Stomach (tissue), 9 donors: ENCODE results near the gene TSPAN8. TPM values are rescaled to one million over a fixed set of nuclear protein-coding genes. Genes with fewer than 3 reads are reported as not detected.
A peak's percentile ranks its signal among the peaks of the same experiment; 100 is the strongest.

Experiments used
- DNase-seq, 2 donors: peaks; one replicate each; pipeline versions ENCODE4 v3.0.0 to v3.0.0-alpha.2; 2013 to 2019
- H3K27ac ChIP-seq, 5 donors: fragments of 200-600 bp in 4 of 5; sonication (generic) in 4 of 5; one replicate each; pipeline ENCODE4 v1.5.1; 2013 to 2019; ENCODE audit warnings: mild to moderate bottlenecking in 1 of 5, moderate library complexity in 1 of 5
- H3K27me3 ChIP-seq, 3 donors: fragments of 200-600 bp; sonication (generic); one replicate each; pipeline ENCODE4 v1.5.1; 2017 to 2019; ENCODE audit warnings: mixed run types in 1 of 3
- H3K36me3 ChIP-seq, 4 donors: fragments of 200-600 bp; sonication (generic); 1 replicate in 3 of 4; 2 replicates in 1 of 4; pipeline ENCODE4 v1.5.1; 2016 to 2019
- H3K4me1 ChIP-seq, 4 donors: fragments of 200-600 bp; sonication (generic); one replicate each; pipeline ENCODE4 v1.5.1; 2016 to 2019
- H3K4me3 ChIP-seq, 4 donors: fragments of 200-600 bp; sonication (generic) in 3 of 4; one replicate each; pipeline ENCODE4 v1.5.1; 2016 to 2019; ENCODE audit warnings: mild to moderate bottlenecking in 1 of 4
- H3K9me3 ChIP-seq, 4 donors: fragments of 200-600 bp; sonication (generic); one replicate each; pipeline ENCODE4 v1.5.1; 2016 to 2019
- CTCF ChIP-seq, 7 experiments: fragments of 450-650 bp in 4 of 7; fragments of 200-600 bp in 3 of 7; sonication (generic) in 3 of 7; IDR thresholded peaks; one replicate each; pipeline ENCODE4 v1.5.1; 2016 to 2019; ENCODE audit warnings: antibody characterized with exemption in 7 of 7, control low read depth in 2 of 7, mild to moderate bottlenecking in 1 of 7
- EP300 ChIP-seq: sonication (generic); formaldehyde crosslinking; IDR thresholded peaks from one replicate; pipeline ENCODE4 v1.6.1; 2017; ENCODE audit warnings: antibody characterized with exemption
- POLR2A ChIP-seq, 4 donors: fragments of 450-650 bp; IDR thresholded peaks; one replicate each; pipeline ENCODE4 v1.6.1; 2016; ENCODE audit warnings: antibody characterized with exemption in 4 of 4, control low read depth in 2 of 4, mild to moderate bottlenecking in 1 of 4, moderate library complexity in 1 of 4
- POLR2AphosphoS5 ChIP-seq, 3 donors: sonication (generic); formaldehyde crosslinking; IDR thresholded peaks; one replicate each; pipeline ENCODE4 v1.6.1; 2016; ENCODE audit warnings: antibody characterized with exemption in 3 of 3
- WGBS, 5 donors: extraction: QIAGEN DNeasy Blood & Tissue Kit in 3 of 5; methylation state at CpG; one replicate each; pipeline versions ENCODE4 v1.1.5 to v1.1.7; 2013 to 2018; 5-methylcytosine and 5-hydroxymethylcytosine counted together
- intact Hi-C: fragments of 100-400 bp; cut with DNase I; formaldehyde crosslinking; loops from one replicate; pipeline ENCODE4 v1.15.1; 2023; ENCODE audit warnings: low total_unique reads
- polyA plus RNA-seq, 3 donors: library from polyadenylated mRNA; stranded (reverse); fragments of 200-250 nt; gene quantifications; one replicate each; pipeline ENCODE4 v1.2.3, GENCODE V29; 2013
- total RNA-seq, 5 donors: library from RNA; depleted of rRNA; stranded (reverse); fragments of >200 nt; gene quantifications; one replicate each; pipeline versions ENCODE4 v1.1.0 to v1.2.3, GENCODE V29; 2014 to 2016
- donor health status: healthy with polysubstance abuse.
- donor health status: Bipolar disorder and iron deficiency.
- donor health status: healthy.

TSPAN8 gene
- total and polyA plus RNA-seq, 8 donors: 15.8 to 532 (median 127) TPM

GRCh38 chr12:71164568-71165197 is 6.9 kb upstream of the TSPAN8 start:
- DNase-seq: peak in 1 of 2 donors; percentile 60
- H3K27me3 ChIP-seq: no peaks in the 10 kb centered on the region
- intact Hi-C loops: no loop called here
- H3K36me3 ChIP-seq: no peaks in the 10 kb centered on the region
- WGBS, 5 donors: 52 to 73% (median 61%) methylated on average over 5 of the region's 5 CpGs
- peaks cover 34 to 69% (median 43%) of the 10 kb centered on the region in 4 donors for H3K4me1 ChIP-seq
- H3K4me3 ChIP-seq: no peak overlapping the region
- peak overlapping the region; percentile 54 to 90 (median 82) for H3K27ac ChIP-seq
- H3K9me3 ChIP-seq: peaks cover 0 to 8% (median 0%) of the 10 kb centered on the region in 4 donors
- TF ChIP-seq POLR2AphosphoS5 (IDR thresholded peaks at IDR 0.05): no peak
- no peak for TF ChIP-seq CTCF (IDR thresholded peaks at IDR 0.05)
- TF ChIP-seq EP300: no peak
- TF ChIP-seq POLR2A (IDR thresholded peaks at IDR 0.05): no peak

GRCh38 chr12:71164166-71164565 is 6.4 kb upstream of the TSPAN8 start:
- H3K27ac ChIP-seq: peak overlapping the region; percentile 54 to 87 (median 76)

GRCh38 chr12:71162832-71163763 is 5.3 kb upstream of the TSPAN8 start:
- TF ChIP-seq POLR2AphosphoS5 (IDR thresholded peaks at IDR 0.05): peak in 1 of 3 donors; percentile 55
- no peak for TF ChIP-seq EP300
- TF ChIP-seq CTCF (IDR thresholded peaks at IDR 0.05): no peak
- 29 to 46% (median 35%) methylated on average over 8 of the region's 8 CpGs for WGBS, 5 donors
- H3K27me3 ChIP-seq: no peaks in the 10 kb centered on the region
- H3K4me1 ChIP-seq: peaks cover 42 to 76% (median 52%) of the 10 kb centered on the region in 4 donors
- DNase-seq: peak; percentile 60 to 76
- peak overlapping the region; percentile 54 to 92 (median 82) for H3K27ac ChIP-seq
- H3K9me3 ChIP-seq: peaks cover 0 to 6% (median 0%) of the 10 kb centered on the region in 4 donors
- no peaks in the 10 kb centered on the region for H3K36me3 ChIP-seq
- intact Hi-C loops: no loop called here
- H3K4me3 ChIP-seq: peak overlapping the region in 1 of 4 donors; percentile 7

More at GRCh38 chr12:71164166-71164565, 6.4 kb upstream of the TSPAN8 start:
- 25 to 39% (median 30%) methylated on average over 5 of the region's 5 CpGs for WGBS, 5 donors
- Histone ChIP-seq H3K36me3 (no peaks in the 10 kb centered on the region), H3K9me3 (peaks cover 0 to 8% (median 0%) of the 10 kb centered on the region in 4 donors), H3K27me3 (no peaks in the 10 kb centered on the region), H3K4me1 (peaks cover 39 to 69% (median 47%) of the 10 kb centered on the region in 4 donors), H3K4me3 (no peak overlapping the region)
- no peak for DNase-seq
- TF ChIP-seq POLR2AphosphoS5 (IDR thresholded peaks at IDR 0.05) (no peak), EP300 (no peak), POLR2A (IDR thresholded peaks at IDR 0.05) (no peak), CTCF (IDR thresholded peaks at IDR 0.05) (no peak)
- intact Hi-C loops: no loop called here

GRCh38 chr12:71161591-71161990 is 3.8 kb upstream of the TSPAN8 start:
- no peaks in the 10 kb centered on the region for H3K36me3 ChIP-seq
- 16 to 40% (median 25%) methylated on average over 1 of the region's 1 CpG for WGBS, 5 donors
- H3K4me1 ChIP-seq: peaks cover 42 to 66% (median 54%) of the 10 kb centered on the region in 4 donors
- intact Hi-C loops: no loop called here
- no peak for DNase-seq
- peaks cover 0 to 4% (median 0%) of the 10 kb centered on the region in 4 donors for H3K9me3 ChIP-seq
- H3K4me3 ChIP-seq: no peak overlapping the region
- TF ChIP-seq POLR2A (IDR thresholded peaks at IDR 0.05) (no peak), EP300 (no peak), CTCF (IDR thresholded peaks at IDR 0.05) (no peak), POLR2AphosphoS5 (IDR thresholded peaks at IDR 0.05) (no peak)
- no peaks in the 10 kb centered on the region for H3K27me3 ChIP-seq
- H3K27ac ChIP-seq: peak overlapping the region; percentile 54 to 87 (median 75)
